ENCODE measurements around the gene NRXN3. TPM values are rescaled to one million over a fixed set of nuclear protein-coding genes. Genes with fewer than 3 reads are reported as not detected.

NRXN3 gene
- polyA plus RNA-seq, 1 experiment = 1.1 TPM

DNA sequence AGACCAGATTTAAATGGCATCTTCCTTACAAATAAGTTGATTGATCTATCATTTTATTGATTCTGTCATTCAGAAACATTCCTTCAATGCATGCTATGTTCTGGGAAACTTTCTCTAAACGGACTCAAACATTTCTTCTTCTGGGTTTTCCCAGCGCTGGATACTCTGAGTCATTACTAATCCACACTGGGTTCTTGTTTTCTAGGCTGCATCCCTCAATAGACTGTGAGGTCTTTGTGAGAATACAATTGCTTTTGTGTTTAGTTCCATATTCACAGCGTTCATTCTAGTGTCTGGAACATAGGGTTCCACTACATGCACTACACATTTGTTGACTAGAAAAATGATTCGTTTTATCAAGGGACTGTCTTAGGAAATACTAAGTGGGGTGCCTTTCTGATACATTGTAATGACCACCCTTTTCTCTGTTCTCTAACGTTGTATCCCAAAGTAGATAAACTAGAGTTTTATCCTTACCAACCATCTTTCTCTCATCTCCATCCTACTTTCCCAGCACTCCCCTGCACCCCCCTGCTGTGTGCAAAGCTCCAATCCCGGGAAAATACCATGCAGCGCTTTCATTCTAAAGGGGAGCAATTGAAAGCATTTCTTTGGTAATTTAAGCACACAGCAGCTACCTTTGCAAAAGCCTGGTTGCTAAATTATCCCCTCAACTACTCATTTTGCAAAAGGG is 1162.5 kb downstream of the NRXN3 start:
- H3K4me3 ChIP-seq (ENCODE audit: low read depth, low read length) = no peak overlapping the region
- ChIA-PET CTCF (no interaction called here), POLR2A (no interaction called here)
- H3K27ac ChIP-seq (ENCODE audit: low read depth, low read length) = no peak overlapping the region
- no peaks in the 10 kb centered on the region for H3K27me3 ChIP-seq (ENCODE audit: control insufficient read depth, insufficient read depth, low read length)
- no peak for DNase-seq (ENCODE audit: low read depth, low spot score)
- TF ChIP-seq, protein P1, sequence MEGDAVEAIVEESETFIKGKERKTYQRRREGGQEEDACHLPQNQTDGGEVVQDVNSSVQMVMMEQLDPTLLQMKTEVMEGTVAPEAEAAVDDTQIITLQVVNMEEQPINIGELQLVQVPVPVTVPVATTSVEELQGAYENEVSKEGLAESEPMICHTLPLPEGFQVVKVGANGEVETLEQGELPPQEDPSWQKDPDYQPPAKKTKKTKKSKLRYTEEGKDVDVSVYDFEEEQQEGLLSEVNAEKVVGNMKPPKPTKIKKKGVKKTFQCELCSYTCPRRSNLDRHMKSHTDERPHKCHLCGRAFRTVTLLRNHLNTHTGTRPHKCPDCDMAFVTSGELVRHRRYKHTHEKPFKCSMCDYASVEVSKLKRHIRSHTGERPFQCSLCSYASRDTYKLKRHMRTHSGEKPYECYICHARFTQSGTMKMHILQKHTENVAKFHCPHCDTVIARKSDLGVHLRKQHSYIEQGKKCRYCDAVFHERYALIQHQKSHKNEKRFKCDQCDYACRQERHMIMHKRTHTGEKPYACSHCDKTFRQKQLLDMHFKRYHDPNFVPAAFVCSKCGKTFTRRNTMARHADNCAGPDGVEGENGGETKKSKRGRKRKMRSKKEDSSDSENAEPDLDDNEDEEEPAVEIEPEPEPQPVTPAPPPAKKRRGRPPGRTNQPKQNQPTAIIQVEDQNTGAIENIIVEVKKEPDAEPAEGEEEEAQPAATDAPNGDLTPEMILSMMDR (IDR thresholded peaks at IDR 0.05; ENCODE audit: low read depth, low read length) = no peak
- H3K9me3 ChIP-seq (ENCODE audit: control insufficient read depth, insufficient read depth, low read length) = no peaks in the 10 kb centered on the region

DNA sequence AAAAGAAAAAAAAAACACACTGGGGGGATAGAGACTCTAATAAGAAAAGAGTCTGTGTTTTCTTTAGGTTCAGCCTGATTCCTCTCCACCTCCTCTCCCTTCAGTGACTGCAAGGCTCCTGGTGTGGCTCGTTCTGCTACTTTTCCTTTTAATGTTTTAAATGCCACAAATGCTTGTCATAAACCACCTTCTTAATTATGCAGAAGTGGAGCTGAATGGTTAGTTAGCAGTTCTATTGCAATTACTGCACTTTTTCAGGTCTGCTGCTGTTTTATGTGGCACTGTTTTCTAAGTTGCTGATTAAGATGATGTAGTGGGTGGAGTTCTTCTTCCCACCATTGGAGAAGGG is 1163.0 kb downstream of the NRXN3 start:
- Histone ChIP-seq H3K9me3 (ENCODE audit: control insufficient read depth, insufficient read depth, low read length) (no peaks in the 10 kb centered on the region), H3K27ac (ENCODE audit: low read depth, low read length) (no peak overlapping the region), H3K4me3 (ENCODE audit: low read depth, low read length) (no peak overlapping the region), H3K27me3 (ENCODE audit: control insufficient read depth, insufficient read depth, low read length) (no peaks in the 10 kb centered on the region)
- DNase-seq (ENCODE audit: low read depth, low spot score) = no peak
- ChIA-PET CTCF (no interaction called here), POLR2A (no interaction called here)
- TF ChIP-seq, protein P1 (IDR thresholded peaks at IDR 0.05; ENCODE audit: low read depth, low read length) = no peak

DNA sequence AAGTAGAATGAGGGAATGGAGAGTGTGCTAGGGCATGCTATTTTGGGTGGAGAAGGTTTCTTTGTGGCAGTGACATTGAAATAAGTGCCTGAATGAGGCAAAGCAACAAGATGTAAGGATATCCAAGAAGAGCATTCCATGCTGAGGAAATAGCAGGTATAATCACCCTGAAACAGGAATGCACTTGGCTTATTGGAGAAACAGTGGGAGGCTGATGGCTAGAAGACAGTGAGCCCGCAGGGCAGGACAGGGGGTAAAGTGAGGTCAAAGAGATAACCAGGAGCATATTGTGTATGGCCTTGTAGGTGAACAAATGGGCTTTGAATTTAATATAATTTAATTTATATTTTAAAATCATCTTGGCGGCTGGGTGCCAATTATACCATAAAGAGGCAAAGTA is 1164.1 kb downstream of the NRXN3 start:
- H3K27me3 ChIP-seq (ENCODE audit: control insufficient read depth, insufficient read depth, low read length) = no peaks in the 10 kb centered on the region
- DNase-seq (ENCODE audit: low read depth, low spot score) = no peak
- ChIA-PET POLR2A (no interaction called here), CTCF (no interaction called here)
- TF ChIP-seq, protein P1 (IDR thresholded peaks at IDR 0.05; ENCODE audit: low read depth, low read length) = no peak
- H3K4me3 ChIP-seq (ENCODE audit: low read depth, low read length) = no peak overlapping the region
- H3K9me3 ChIP-seq (ENCODE audit: control insufficient read depth, insufficient read depth, low read length) = no peaks in the 10 kb centered on the region
- H3K27ac ChIP-seq (ENCODE audit: low read depth, low read length) = no peak overlapping the region

DNA sequence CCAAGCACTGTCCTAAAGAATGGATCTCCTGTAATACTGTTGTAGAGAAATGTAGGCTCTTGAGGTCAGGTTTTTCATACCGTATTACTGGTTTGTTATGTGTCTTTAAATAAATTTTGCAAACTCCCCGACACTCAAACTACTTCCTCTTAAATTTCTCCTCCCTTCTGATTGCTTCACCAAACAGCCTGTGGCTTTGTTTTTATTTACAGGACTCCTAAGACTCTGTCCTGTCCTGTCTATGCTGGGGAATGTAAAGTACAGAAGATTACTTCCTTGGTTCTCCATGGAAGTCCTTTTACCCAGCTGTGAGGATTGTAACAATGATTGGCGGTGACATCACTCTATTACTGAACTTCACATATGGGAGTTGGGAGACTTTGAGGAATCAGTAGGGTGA is 1167.6 kb downstream of the NRXN3 start:
- ChIA-PET CTCF (no interaction called here), POLR2A (no interaction called here)
- no peak overlapping the region for H3K4me3 ChIP-seq (ENCODE audit: low read depth, low read length)
- H3K27me3 ChIP-seq (ENCODE audit: control insufficient read depth, insufficient read depth, low read length) = no peaks in the 10 kb centered on the region
- TF ChIP-seq, protein P1 (IDR thresholded peaks at IDR 0.05; ENCODE audit: low read depth, low read length) = no peak
- no peaks in the 10 kb centered on the region for H3K9me3 ChIP-seq (ENCODE audit: control insufficient read depth, insufficient read depth, low read length)
- H3K27ac ChIP-seq (ENCODE audit: low read depth, low read length) = no peak overlapping the region
- DNase-seq (ENCODE audit: low read depth, low spot score) = no peak

DNA sequence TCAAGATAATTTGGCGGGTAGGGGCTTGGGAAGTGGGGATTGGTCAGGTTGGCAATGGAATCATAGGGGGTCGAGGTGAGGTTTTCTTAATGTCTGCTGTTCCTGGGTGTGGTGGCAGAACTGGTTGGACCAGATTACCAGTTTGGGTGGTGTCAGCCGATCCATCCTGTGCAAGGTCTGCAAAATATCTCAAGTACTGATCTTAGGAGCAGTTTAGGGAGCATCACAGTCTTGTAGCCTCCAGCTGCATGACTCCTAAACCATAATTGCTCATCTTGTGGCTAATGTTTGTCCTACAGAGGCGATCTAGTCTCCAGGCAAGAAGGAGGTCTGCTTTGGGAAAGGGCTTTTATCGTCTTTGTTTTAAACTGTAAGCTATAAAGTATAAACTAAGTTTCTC is 1172.8 kb downstream of the NRXN3 start:
- no peak overlapping the region for H3K27ac ChIP-seq (ENCODE audit: low read depth, low read length)
- no peak overlapping the region for H3K4me3 ChIP-seq (ENCODE audit: low read depth, low read length)
- H3K9me3 ChIP-seq (ENCODE audit: control insufficient read depth, insufficient read depth, low read length) = no peaks in the 10 kb centered on the region
- no peaks in the 10 kb centered on the region for H3K27me3 ChIP-seq (ENCODE audit: control insufficient read depth, insufficient read depth, low read length)
- ChIA-PET POLR2A (no interaction called here), CTCF (no interaction called here)
- TF ChIP-seq, protein P1 (IDR thresholded peaks at IDR 0.05; ENCODE audit: low read depth, low read length) = no peak
- no peak for DNase-seq (ENCODE audit: low read depth, low spot score)

All from AG04450 (cell line).